Smooth muscle cell (in vitro differentiated cells): ENCODE data around the gene VSIG1. TPM values are rescaled to one million over a fixed set of nuclear protein-coding genes. Genes with fewer than 3 reads are reported as not detected.

Experiments
- DNase-seq: peaks from one replicate; lab custom pipeline; 2025; ENCODE audit not compliant: unreplicated experiment; lab: John Stamatoyannopoulos, UW
- H2AFZ ChIP-seq: fragments of 200-600 bp; sonication (generic); 2 replicates; pipeline ENCODE4 v1.6.0; 2016; ENCODE audit warnings: antibody characterized with exemption, low read depth, mild to moderate bottlenecking
- H3F3A ChIP-seq: fragments of 200-600 bp; sonication (generic); 2 replicates; pipeline ENCODE4 v1.6.0; 2017; ENCODE audit warnings: antibody characterized with exemption, low read depth
- H3K27ac ChIP-seq: fragments of 200-600 bp; sonication (generic); 2 replicates; pipeline ENCODE4 v1.5.1; 2016; ENCODE audit warnings: low read depth, mild to moderate bottlenecking
- H3K27me3 ChIP-seq: fragments of 200-600 bp; sonication (generic); 2 replicates; pipeline ENCODE4 v1.6.1; 2016; ENCODE audit warnings: low read depth, mild to moderate bottlenecking
- H3K36me3 ChIP-seq: fragments of 200-600 bp; sonication (generic); 2 replicates; pipeline ENCODE4 v1.5.1; 2016; ENCODE audit warnings: low read depth
- H3K4me1 ChIP-seq: fragments of 200-600 bp; sonication (generic); 2 replicates; pipeline ENCODE4 v1.5.1; 2016; ENCODE audit warnings: low read depth
- H3K4me2 ChIP-seq: fragments of 200-600 bp; sonication (generic); 2 replicates; pipeline ENCODE4 v1.6.0; 2016; ENCODE audit warnings: mild to moderate bottlenecking
- H3K4me3 ChIP-seq: fragments of 200-600 bp; sonication (generic); 2 replicates; pipeline ENCODE4 v1.5.1; 2016; ENCODE audit warnings: mild to moderate bottlenecking
- H3K79me2 ChIP-seq: fragments of 200-600 bp; sonication (generic); 2 replicates; pipeline ENCODE4 v1.6.0; 2016; ENCODE audit warnings: low read depth, mild to moderate bottlenecking
- H3K9ac ChIP-seq: fragments of 200-600 bp; sonication (generic); 2 replicates; pipeline ENCODE4 v1.6.0; 2016; ENCODE audit warnings: low read depth
- H3K9me3 ChIP-seq: fragments of 200-600 bp; sonication (generic); replicated peaks from 2 replicates; pipeline ENCODE4 v1.5.1; 2016; ENCODE audit warnings: low read depth
- H4K20me1 ChIP-seq: fragments of 200-600 bp; sonication (generic); 2 replicates; pipeline ENCODE4 v1.6.0; 2016; ENCODE audit warnings: low read depth
- WGBS: methylation state at CpG from one replicate; pipeline ENCODE4 v1.1.7; 2016; ENCODE audit warnings: low lambda C conversion rate; 5-methylcytosine and 5-hydroxymethylcytosine counted together
- polyA plus RNA-seq: library from polyadenylated mRNA; unstranded; fragments of >200 nt; fragmentation: Nextera tagmentation; extraction: Ambion mirVana; gene quantifications from 2 replicates; pipeline ENCODE4 v1.2.1, GENCODE V29; 2016
- total RNA-seq: library from RNA; depleted of rRNA; stranded (reverse); fragments of >200 nt; gene quantifications from 2 replicates; pipeline ENCODE4 v1.2.3, GENCODE V29; 2014
- TF ChIP-seq, protein P1 (sequence below): fragments of 200-600 bp; sonication (generic); IDR thresholded peaks from 2 replicates; pipeline ENCODE4 v1.5.1; 2017; ENCODE audit warnings: borderline replicate concordance, mild to moderate bottlenecking, antibody characterized with exemption; ENCODE audit not compliant: insufficient read depth, poor library complexity, severe bottlenecking

VSIG1 gene
- total and polyA plus RNA-seq, 2 experiments from 2014 or later = 0.36 TPM; not detected in 1

DNA sequence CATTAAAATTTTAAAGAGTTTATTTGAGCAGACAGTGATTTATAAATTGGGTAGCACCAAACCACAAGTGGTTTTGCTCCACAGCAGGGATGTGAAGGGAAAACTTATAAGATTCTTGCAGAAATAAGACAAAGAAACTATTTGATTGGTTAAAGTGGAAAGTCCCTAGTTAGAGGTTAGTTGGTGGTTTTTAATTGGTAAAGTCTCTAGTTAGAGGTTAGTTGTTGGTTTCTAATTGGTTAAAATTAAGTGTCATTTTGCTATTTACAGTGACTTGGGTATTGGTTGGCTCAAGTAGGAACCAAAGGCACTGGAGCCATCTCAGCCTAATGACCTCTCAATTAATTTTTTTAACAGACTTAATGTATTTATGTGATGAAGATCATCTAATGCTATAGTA, 69.7 kb downstream of the VSIG1 start:
- TF ChIP-seq, protein P1, sequence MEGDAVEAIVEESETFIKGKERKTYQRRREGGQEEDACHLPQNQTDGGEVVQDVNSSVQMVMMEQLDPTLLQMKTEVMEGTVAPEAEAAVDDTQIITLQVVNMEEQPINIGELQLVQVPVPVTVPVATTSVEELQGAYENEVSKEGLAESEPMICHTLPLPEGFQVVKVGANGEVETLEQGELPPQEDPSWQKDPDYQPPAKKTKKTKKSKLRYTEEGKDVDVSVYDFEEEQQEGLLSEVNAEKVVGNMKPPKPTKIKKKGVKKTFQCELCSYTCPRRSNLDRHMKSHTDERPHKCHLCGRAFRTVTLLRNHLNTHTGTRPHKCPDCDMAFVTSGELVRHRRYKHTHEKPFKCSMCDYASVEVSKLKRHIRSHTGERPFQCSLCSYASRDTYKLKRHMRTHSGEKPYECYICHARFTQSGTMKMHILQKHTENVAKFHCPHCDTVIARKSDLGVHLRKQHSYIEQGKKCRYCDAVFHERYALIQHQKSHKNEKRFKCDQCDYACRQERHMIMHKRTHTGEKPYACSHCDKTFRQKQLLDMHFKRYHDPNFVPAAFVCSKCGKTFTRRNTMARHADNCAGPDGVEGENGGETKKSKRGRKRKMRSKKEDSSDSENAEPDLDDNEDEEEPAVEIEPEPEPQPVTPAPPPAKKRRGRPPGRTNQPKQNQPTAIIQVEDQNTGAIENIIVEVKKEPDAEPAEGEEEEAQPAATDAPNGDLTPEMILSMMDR = no peak
- H3K4me1 ChIP-seq = no peaks in the 10 kb centered on the region
- no peak overlapping the region for H3K9ac ChIP-seq
- no peaks in the 10 kb centered on the region for H3F3A ChIP-seq
- no peaks in the 10 kb centered on the region for H4K20me1 ChIP-seq
- H3K79me2 ChIP-seq = no peaks in the 10 kb centered on the region
- no peak overlapping the region for H3K4me2 ChIP-seq
- H3K4me3 ChIP-seq = no peak overlapping the region
- no peaks in the 10 kb centered on the region for H3K27me3 ChIP-seq
- no peaks in the 10 kb centered on the region for H3K9me3 ChIP-seq
- no peak overlapping the region for H2AFZ ChIP-seq
- H3K36me3 ChIP-seq = no peaks in the 10 kb centered on the region
- no peak for DNase-seq
- H3K27ac ChIP-seq = no peak overlapping the region

DNA sequence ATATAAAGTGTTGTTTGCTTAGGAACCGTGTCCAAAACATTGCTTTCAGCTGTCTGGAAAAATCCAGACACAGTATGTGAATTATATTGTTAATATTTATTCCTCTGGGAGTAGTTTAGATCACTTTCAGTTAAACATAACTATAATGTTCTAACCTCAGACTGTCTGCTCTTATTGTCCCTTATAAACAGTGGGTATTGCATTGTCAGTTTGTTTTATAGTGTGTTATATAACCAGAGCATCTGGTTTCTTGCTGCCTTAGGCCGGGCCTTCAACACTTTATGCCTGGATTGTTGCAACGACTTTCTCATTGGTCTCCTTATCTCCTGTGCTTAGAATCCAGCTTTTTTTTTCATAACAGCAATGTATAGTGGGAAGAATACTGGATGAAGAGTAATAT, 73.1 kb downstream of the VSIG1 start:
- WGBS = 35% methylated on average over 3 of the region's 3 CpGs
- no peak overlapping the region for H3K27ac ChIP-seq
- no peak overlapping the region for H2AFZ ChIP-seq
- H3K9me3 ChIP-seq = no peaks in the 10 kb centered on the region
- no peaks in the 10 kb centered on the region for H3K79me2 ChIP-seq
- no peak overlapping the region for H3K4me3 ChIP-seq
- no peak for DNase-seq
- no peaks in the 10 kb centered on the region for H4K20me1 ChIP-seq
- TF ChIP-seq, protein P1 = no peak
- H3K4me1 ChIP-seq = peaks cover 16% of the 10 kb centered on the region
- no peak overlapping the region for H3K4me2 ChIP-seq
- no peak overlapping the region for H3K9ac ChIP-seq
- no peaks in the 10 kb centered on the region for H3F3A ChIP-seq
- no peaks in the 10 kb centered on the region for H3K27me3 ChIP-seq
- H3K36me3 ChIP-seq = no peaks in the 10 kb centered on the region

- Histone ChIP-seq H3K27me3 (no peaks in the 10 kb centered on the region), H3K9me3 (no peaks in the 10 kb centered on the region), H3K4me1 (peaks cover 21% of the 10 kb centered on the region), H3K27ac (no peak overlapping the region), H3K9ac (no peak overlapping the region), H3K79me2 (no peaks in the 10 kb centered on the region), H3K36me3 (no peaks in the 10 kb centered on the region), H2AFZ (no peak overlapping the region), H3K4me2 (no peak overlapping the region), H4K20me1 (no peaks in the 10 kb centered on the region), H3F3A (no peaks in the 10 kb centered on the region), H3K4me3 (no peak overlapping the region)
- TF ChIP-seq, protein P1 = no peak
- DNase-seq = no peak
- WGBS = 49% methylated on average over 3 of the region's 3 CpGs
Measured at GRCh38 chrX:108121291-108121690, 76.4 kb downstream of the VSIG1 start.

DNA sequence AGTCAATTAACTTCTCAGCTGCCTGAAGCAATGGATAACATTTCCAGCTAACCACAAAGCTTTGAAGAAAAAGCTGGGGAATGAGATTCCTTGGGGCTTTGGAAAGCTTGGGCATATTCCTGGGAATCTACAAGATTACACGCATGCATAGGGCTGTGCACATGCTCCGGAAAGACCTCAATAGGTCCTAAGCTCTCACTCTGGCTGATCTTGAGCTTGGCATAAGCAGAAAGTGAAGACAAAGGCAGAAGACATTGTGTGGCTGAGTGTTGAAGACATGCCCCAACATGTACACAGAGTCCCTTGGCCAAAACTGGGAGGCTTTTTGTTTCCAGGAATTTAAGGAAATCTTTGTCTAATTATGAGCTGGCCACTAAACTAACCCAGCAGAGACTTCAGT, 77.9 kb downstream of the VSIG1 start:
- H2AFZ ChIP-seq = no peak overlapping the region
- WGBS = 33% methylated on average over 2 of the region's 2 CpGs
- H3K36me3 ChIP-seq = no peaks in the 10 kb centered on the region
- H3K4me1 ChIP-seq = peaks cover 21% of the 10 kb centered on the region
- H3F3A ChIP-seq = no peaks in the 10 kb centered on the region
- no peak overlapping the region for H3K4me3 ChIP-seq
- peak overlapping the region; percentile 27 for H3K4me2 ChIP-seq
- no peak for DNase-seq
- peak overlapping the region; percentile 88 for H3K27ac ChIP-seq
- H3K79me2 ChIP-seq = no peaks in the 10 kb centered on the region
- H3K9me3 ChIP-seq = no peaks in the 10 kb centered on the region
- no peaks in the 10 kb centered on the region for H3K27me3 ChIP-seq
- H3K9ac ChIP-seq = peak overlapping the region; percentile 40
- TF ChIP-seq, protein P1 = no peak
- no peaks in the 10 kb centered on the region for H4K20me1 ChIP-seq
